Brain pericyte (primary cell): ENCODE data around the gene ZMAT2.
A peak's percentile ranks its signal among the peaks of the same experiment; 100 is the strongest.
"Not testable (repeated sequence)": the region's sequence is repeated elsewhere in the genome, so short reads cannot be mapped to it uniquely, and the experiment has no call there.

ENCODE experiments used
- DNase-seq: peaks from one replicate; pipeline ENCODE4 v3.0.0-alpha.2; 2012; ENCODE audit warnings: low read depth, low spot score

The ZMAT2 gene

GRCh38 chr5:140708787-140709186, 8.5 kb downstream of the ZMAT2 start:
- not testable (repeated sequence) for DNase-seq

- peak; percentile 90 for DNase-seq
Measured at GRCh38 chr5:140710899-140711552, 10.8 kb downstream of the ZMAT2 start.

- DNase-seq = no peak
Measured at GRCh38 chr5:140711794-140712193, 11.5 kb downstream of the ZMAT2 start.

GRCh38 chr5:140713562-140714094, 13.4 kb downstream of the ZMAT2 start:
- DNase-seq = no peak

- not testable (repeated sequence) for DNase-seq
Measured at GRCh38 chr5:140716238-140716637, 16.0 kb downstream of the ZMAT2 start.

- DNase-seq = no peak
Measured at GRCh38 chr5:140718266-140718592, 18.0 kb downstream of the ZMAT2 start.

GRCh38 chr5:140720738-140721137, 20.5 kb downstream of the ZMAT2 start:
- not testable (repeated sequence) for DNase-seq

GRCh38 chr5:140721395-140721794, 21.1 kb downstream of the ZMAT2 start:
- DNase-seq = not testable (repeated sequence)

- peak; percentile 30 for DNase-seq
Measured at GRCh38 chr5:140725799-140726471, 25.7 kb downstream of the ZMAT2 start.

- DNase-seq = no peak
Measured at GRCh38 chr5:140733098-140733497, 32.9 kb downstream of the ZMAT2 start.

GRCh38 chr5:140734354-140734753, 34.1 kb downstream of the ZMAT2 start:
- no peak for DNase-seq

- DNase-seq = no peak
Measured at GRCh38 chr5:140737486-140737885, 37.2 kb downstream of the ZMAT2 start.

- DNase-seq = no peak
Measured at GRCh38 chr5:140741967-140742366, 41.7 kb downstream of the ZMAT2 start.

- DNase-seq = no peak
Measured at GRCh38 chr5:140753561-140753960, 53.3 kb downstream of the ZMAT2 start.
